ENCODE data around the gene POLR1A. TPM values are rescaled to one million over a fixed set of nuclear protein-coding genes. Genes with fewer than 3 reads are reported as not detected.

Gene POLR1A
- total RNA-seq, 1 experiment from 2014 or later, result 62.7 TPM

DNA sequence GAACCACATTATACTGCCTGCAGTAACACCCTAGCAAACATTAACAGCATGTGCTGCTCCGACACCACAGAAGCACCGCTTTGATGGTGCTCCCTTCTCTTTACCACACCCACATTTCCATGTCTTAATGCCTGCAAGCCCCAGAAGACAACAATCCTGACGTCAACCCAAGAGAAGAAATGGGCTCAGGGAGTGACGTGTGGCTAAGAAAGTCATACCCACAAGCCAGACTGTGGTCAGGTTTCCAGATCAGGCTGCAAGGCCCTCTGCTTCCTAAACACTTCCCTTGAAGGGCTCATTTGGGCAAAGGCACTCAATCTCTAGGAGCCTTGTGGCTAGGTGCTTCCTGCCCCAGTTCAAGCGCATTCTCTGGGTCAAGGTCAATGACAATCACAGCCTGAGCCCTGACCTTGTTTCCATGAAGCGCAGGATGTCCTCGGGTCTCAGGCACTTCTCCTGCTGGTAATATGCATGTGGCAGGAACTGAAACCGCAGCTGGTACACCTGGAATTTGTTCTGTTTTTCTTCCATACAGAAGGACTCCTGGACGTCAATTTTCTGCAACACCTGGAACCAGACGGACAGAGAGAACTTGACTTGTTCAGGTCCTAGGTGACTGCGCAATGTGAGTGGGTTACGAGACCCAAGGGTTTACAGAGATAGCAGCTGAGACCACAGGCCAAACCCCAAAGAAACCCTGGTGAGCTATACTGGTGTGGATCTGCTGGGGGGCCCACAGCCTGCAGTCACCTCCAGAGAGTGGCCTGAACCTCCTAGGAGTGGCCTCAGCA lies 67.2 kb downstream of the POLR1A start:
- no peak for DNase-seq
- Mint-ChIP-seq H3K9me3 (no peaks in the 10 kb centered on the region), H3K27ac (peak overlapping the region in 1 of 3 experiments; percentile 81; a peak in 1 of 7 replicates), H3K4me3 (no peak overlapping the region), H3K27me3 (ENCODE audit: low read depth) (no peaks in the 10 kb centered on the region), H3K4me1 (peaks cover 2 to 11% of the 10 kb centered on the region in 2 experiments; a peak in 2 of 4 replicates), H3K36me3 (ENCODE audit: insufficient read depth in 1 of 3, low read depth in 3 of 3) (peaks cover 37 to 93% (median 77%) of the 10 kb centered on the region in 3 experiments; a peak in 6 of 7 replicates)
- Histone ChIP-seq H2BK120ac (ENCODE audit: low read depth, low read length, poor library complexity, severe bottlenecking) (no peak overlapping the region), H3K56ac (ENCODE audit: insufficient read length, low read depth, low read length) (no peak overlapping the region), H3K18ac (ENCODE audit: insufficient read length, low read depth, low read length) (no peak overlapping the region), H3T11ph (ENCODE audit: low read length) (no peak overlapping the region), H3K4me1 (ENCODE audit: insufficient read depth, low read length) (no peaks in the 10 kb centered on the region), H3K27me3 (ENCODE audit: insufficient read depth, low read length) (no peaks in the 10 kb centered on the region), H3K79me1 (ENCODE audit: insufficient read depth, low read depth, low read length, poor library complexity, severe bottlenecking) (no peaks in the 10 kb centered on the region), H3K14ac (ENCODE audit: insufficient read depth, low read length) (no peak overlapping the region), H2AK5ac (ENCODE audit: insufficient read length, low read length) (no peak overlapping the region), H3K4me2 (ENCODE audit: insufficient read depth, insufficient read length, low read length) (no peak overlapping the region), H2AFZ (ENCODE audit: low read length) (no peak overlapping the region), H4K8ac (replicated peaks; ENCODE audit: insufficient read length, low read depth, low read length) (no peak overlapping the region), H2BK12ac (ENCODE audit: insufficient read length, low read depth, low read length) (no peak overlapping the region), H2BK5ac (ENCODE audit: insufficient read length, low read length) (no peak overlapping the region), H2BK20ac (ENCODE audit: low read depth, low read length, poor library complexity, severe bottlenecking) (no peak overlapping the region), H3K9ac (ENCODE audit: extremely low read depth, insufficient read length, low read length) (no peak overlapping the region), H3K23me2 (ENCODE audit: insufficient read length, low read depth, low read length, poor library complexity, severe bottlenecking) (no peaks in the 10 kb centered on the region), H3K27ac (ENCODE audit: insufficient read length, low read depth, low read length) (no peak overlapping the region), H4K20me1 (ENCODE audit: control insufficient read depth, insufficient read depth, insufficient read length) (no peaks in the 10 kb centered on the region), H4K5ac (ENCODE audit: insufficient read length, low read depth, low read length) (no peak overlapping the region), H3K9me3 (ENCODE audit: control insufficient read depth, low read depth, low read length) (no peaks in the 10 kb centered on the region), H2BK15ac (ENCODE audit: low read depth, low read length) (no peak overlapping the region), H4K91ac (ENCODE audit: insufficient read length, low read depth, low read length) (no peak overlapping the region), H3K4ac (ENCODE audit: low read depth, low read length) (no peak overlapping the region), H3K23ac (ENCODE audit: insufficient read length, low read depth, low read length) (no peak overlapping the region), H3K79me2 (ENCODE audit: insufficient read depth, low read length) (no peaks in the 10 kb centered on the region)
- WGBS (ENCODE audit: extremely low coverage, insufficient read length, low lambda C conversion rate), result no CpG with 5 or more reads among the region's 12 CpGs
- TF ChIP-seq, protein P1, sequence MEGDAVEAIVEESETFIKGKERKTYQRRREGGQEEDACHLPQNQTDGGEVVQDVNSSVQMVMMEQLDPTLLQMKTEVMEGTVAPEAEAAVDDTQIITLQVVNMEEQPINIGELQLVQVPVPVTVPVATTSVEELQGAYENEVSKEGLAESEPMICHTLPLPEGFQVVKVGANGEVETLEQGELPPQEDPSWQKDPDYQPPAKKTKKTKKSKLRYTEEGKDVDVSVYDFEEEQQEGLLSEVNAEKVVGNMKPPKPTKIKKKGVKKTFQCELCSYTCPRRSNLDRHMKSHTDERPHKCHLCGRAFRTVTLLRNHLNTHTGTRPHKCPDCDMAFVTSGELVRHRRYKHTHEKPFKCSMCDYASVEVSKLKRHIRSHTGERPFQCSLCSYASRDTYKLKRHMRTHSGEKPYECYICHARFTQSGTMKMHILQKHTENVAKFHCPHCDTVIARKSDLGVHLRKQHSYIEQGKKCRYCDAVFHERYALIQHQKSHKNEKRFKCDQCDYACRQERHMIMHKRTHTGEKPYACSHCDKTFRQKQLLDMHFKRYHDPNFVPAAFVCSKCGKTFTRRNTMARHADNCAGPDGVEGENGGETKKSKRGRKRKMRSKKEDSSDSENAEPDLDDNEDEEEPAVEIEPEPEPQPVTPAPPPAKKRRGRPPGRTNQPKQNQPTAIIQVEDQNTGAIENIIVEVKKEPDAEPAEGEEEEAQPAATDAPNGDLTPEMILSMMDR (conservative IDR thresholded peaks at IDR 0.05), result no peak
